Thoracic aorta (tissue), 2 donors: ENCODE results near the gene EVC. TPM values are rescaled to one million over a fixed set of nuclear protein-coding genes. Genes with fewer than 3 reads are reported as not detected.
"Not testable (repeated sequence)": the region's sequence is repeated elsewhere in the genome, so short reads cannot be mapped to it uniquely, and the experiment has no call there.

ENCODE experiments used
- ATAC-seq: fragments of 150-250 bp; one replicate; pipeline ENCODE4 v1.8.0; 2017; ENCODE audit warnings: low read depth; ENCODE audit not compliant: insufficient number of reproducible peaks, low FRiP score
- DNase-seq: peaks from one replicate; pipeline ENCODE4 v3.0.0-alpha.2; 2020; ENCODE audit warnings: low spot score
- H3K27ac ChIP-seq, 2 donors: fragments of 200-600 bp; sonication (generic); 1 replicate in 1 of 2; 2 replicates in 1 of 2; pipeline ENCODE4 v1.5.1; 2016; ENCODE audit warnings: mild to moderate bottlenecking in 2 of 2, moderate library complexity in 2 of 2
- H3K27me3 ChIP-seq: fragments of 200-600 bp; sonication (generic); replicated peaks from 2 replicates; pipeline ENCODE4 v1.6.0; 2016; ENCODE audit warnings: mild to moderate bottlenecking; ENCODE audit not compliant: insufficient read depth
- H3K36me3 ChIP-seq: fragments of 200-600 bp; sonication (generic); one replicate; pipeline ENCODE4 v1.5.1; 2016
- H3K4me1 ChIP-seq, 2 donors: fragments of 200-600 bp; sonication (generic); 1 replicate in 1 of 2; 2 replicates in 1 of 2; pipeline versions ENCODE4 v1.5.1 to v1.6.0; 2016; ENCODE audit warnings: low read depth in 2 of 2, mild to moderate bottlenecking in 1 of 2; ENCODE audit not compliant: control insufficient read depth in 1 of 2
- H3K4me3 ChIP-seq: fragments of 200-600 bp; sonication (generic); 2 replicates; pipeline ENCODE4 v1.5.1; 2016; ENCODE audit warnings: mild to moderate bottlenecking
- H3K9me3 ChIP-seq: fragments of 200-600 bp; sonication (generic); 2 replicates; pipeline ENCODE4 v1.5.1; 2016
- total RNA-seq, 2 donors: library from RNA; depleted of rRNA; stranded (reverse); fragments of >200 nt; gene quantifications; one replicate each; pipeline versions ENCODE4 v1.1.0 to v1.2.3, GENCODE V29; 2016
- TF ChIP-seq, protein P1 (sequence below): fragments of 200-600 bp; sonication (generic); IDR thresholded peaks from one replicate; pipeline ENCODE4 v1.5.1; 2019; ENCODE audit warnings: antibody characterized with exemption

The EVC gene
- total RNA-seq, 2 donors from 2014 or later, result 65.1 to 88.5 TPM

DNA sequence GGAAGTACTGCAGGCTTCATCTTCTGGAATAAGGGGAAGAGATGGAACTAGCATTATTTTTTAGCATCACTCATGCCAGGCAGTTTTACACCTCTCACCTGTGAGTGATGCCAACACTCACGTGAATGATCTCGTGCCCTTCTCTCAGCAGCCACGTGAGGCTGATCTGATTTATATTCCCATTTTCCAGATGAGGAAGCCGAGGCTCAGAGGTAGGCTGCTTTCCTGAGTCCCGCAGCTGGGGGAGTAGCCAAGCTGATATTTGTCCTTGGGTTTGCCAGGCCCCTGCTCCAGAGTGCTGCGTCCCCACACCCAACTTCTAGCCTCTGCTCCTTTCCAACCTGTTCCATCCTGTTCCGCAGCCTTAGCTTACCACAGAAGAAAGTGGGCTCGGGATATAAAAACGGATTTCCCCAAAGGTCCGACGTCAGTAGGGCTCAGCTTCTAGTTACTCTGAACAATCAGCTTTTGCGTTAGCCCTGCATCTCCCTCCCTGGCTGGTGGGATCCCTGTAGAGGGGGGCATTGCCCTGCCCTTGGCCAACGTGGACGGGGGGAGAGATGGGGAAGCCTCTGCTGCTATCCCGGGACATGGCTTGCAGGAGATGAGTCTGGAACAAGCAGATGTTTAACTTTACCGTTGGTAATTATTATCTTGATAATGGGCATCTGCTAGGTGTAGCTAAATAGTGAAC lies 9.3 kb downstream of the EVC start:
- DNase-seq (no peak), ATAC-seq (no peak)
- Histone ChIP-seq H3K27me3 (no peaks in the 10 kb centered on the region), H3K4me3 (no peak overlapping the region), H3K27ac (no peak overlapping the region), H3K4me1 (no peaks in the 10 kb centered on the region), H3K9me3 (peaks cover 1% of the 10 kb centered on the region), H3K36me3 (peaks cover 6% of the 10 kb centered on the region)
- TF ChIP-seq, protein P1, sequence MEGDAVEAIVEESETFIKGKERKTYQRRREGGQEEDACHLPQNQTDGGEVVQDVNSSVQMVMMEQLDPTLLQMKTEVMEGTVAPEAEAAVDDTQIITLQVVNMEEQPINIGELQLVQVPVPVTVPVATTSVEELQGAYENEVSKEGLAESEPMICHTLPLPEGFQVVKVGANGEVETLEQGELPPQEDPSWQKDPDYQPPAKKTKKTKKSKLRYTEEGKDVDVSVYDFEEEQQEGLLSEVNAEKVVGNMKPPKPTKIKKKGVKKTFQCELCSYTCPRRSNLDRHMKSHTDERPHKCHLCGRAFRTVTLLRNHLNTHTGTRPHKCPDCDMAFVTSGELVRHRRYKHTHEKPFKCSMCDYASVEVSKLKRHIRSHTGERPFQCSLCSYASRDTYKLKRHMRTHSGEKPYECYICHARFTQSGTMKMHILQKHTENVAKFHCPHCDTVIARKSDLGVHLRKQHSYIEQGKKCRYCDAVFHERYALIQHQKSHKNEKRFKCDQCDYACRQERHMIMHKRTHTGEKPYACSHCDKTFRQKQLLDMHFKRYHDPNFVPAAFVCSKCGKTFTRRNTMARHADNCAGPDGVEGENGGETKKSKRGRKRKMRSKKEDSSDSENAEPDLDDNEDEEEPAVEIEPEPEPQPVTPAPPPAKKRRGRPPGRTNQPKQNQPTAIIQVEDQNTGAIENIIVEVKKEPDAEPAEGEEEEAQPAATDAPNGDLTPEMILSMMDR, result no peak

DNA sequence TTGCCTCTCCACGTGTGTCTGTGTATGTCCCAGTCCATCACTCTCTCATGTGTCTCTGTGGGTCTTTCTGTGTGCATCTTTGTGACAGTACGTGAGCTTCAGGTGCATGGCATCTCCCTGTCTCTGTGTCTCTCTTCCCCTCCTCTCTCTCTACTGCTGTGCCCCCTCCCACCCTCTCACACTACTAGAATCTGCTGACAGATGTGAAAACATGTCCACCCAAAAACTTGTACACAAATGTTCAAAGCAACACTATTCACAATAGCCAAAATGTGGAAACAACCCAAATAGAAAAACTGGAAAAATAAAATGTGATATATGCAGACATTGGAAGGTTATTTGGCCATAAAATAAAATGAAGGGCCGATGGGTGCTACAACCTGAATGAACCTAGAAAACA lies 10.0 kb downstream of the EVC start:
- H3K27ac ChIP-seq, result no peak overlapping the region
- no peak for DNase-seq

DNA sequence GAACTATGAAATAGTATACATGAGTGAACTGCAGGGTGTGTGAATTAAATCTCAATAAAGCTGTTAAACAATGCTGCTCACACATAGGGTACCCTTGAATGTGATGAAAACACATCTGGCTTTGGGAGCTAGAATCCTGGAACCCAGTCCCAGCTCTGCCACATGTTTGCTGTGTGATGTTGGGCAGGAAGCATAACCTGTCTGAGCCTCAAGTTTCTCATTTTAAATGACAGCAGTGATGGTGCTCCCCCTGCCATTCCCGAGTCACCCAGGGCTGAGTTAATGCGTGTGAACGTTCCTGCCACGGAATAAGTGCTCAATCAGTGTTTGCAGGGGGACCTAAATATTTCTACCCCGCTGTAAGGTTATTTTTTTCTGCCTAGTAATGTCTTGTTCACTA lies 10.9 kb downstream of the EVC start:
- no peak overlapping the region for H3K27ac ChIP-seq
- no peak for ATAC-seq
- H3K36me3 ChIP-seq, result peaks cover 11% of the 10 kb centered on the region

More for the DNA sequence above, 10.0 kb downstream of the EVC start:
- Histone ChIP-seq H3K4me1 (no peaks in the 10 kb centered on the region), H3K36me3 (peaks cover 9% of the 10 kb centered on the region), H3K27me3 (no peaks in the 10 kb centered on the region), H3K9me3 (no peaks in the 10 kb centered on the region), H3K4me3 (no peak overlapping the region)
- TF ChIP-seq, protein P1, result no peak
- no peak for ATAC-seq

DNA sequence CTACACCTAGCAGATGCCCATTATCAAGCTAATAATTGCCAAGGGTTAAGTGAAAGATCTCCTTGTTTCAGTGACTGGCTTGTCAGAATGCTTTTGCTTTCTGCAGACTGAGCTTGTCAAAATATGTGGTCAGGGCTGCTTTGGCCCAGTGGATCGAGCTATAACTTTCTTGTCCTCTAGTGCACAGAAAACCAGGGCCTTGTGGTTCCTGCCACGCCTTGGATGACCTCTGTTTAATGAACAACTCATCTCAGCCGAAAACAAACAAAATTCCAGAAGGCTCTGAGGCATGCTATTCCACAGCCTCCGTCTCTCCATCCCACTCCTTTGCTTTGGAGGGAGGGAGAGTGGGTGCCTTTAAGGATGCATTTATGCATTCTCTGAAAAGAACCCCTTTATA lies 11.3 kb downstream of the EVC start:
- DNase-seq (no peak), ATAC-seq (no peak)
- no peak overlapping the region for H3K27ac ChIP-seq
- no peaks in the 10 kb centered on the region for H3K4me1 ChIP-seq
- H3K9me3 ChIP-seq, result no peaks in the 10 kb centered on the region
- no peaks in the 10 kb centered on the region for H3K27me3 ChIP-seq
- peaks cover 11% of the 10 kb centered on the region for H3K36me3 ChIP-seq
- TF ChIP-seq, protein P1, result no peak
- no peak overlapping the region for H3K4me3 ChIP-seq

More for the DNA sequence above, 10.9 kb downstream of the EVC start:
- TF ChIP-seq, protein P1, result no peak
- Histone ChIP-seq H3K4me3 (no peak overlapping the region), H3K4me1 (no peaks in the 10 kb centered on the region), H3K27me3 (no peaks in the 10 kb centered on the region), H3K9me3 (no peaks in the 10 kb centered on the region)
- DNase-seq, result no peak

DNA sequence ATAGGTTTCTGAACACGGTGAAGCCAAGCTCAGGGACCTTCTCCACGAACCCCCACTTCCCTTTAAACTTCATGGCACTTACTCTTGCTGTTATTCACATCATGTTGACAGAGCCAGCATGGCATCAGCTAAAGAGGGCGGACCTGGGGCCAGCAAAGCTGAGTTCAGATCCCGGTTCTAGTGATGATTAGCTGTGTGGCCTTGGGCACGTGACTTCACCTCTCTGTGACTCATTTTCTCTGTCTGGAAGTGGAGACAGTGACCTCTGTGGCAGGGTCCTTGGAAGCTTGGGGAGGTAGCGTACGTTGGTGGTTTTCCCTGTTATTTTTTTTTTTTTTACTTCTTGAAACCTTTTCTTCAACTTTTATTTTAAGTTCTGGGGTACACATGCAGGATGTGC lies 13.4 kb downstream of the EVC start:
- Histone ChIP-seq H3K27me3 (no peaks in the 10 kb centered on the region), H3K9me3 (no peaks in the 10 kb centered on the region), H3K4me1 (peaks cover 7 to 8% of the 10 kb centered on the region in 2 donors), H3K36me3 (peaks cover 11% of the 10 kb centered on the region), H3K27ac (no peak overlapping the region), H3K4me3 (no peak overlapping the region)
- DNase-seq (no peak), ATAC-seq (no peak)
- TF ChIP-seq, protein P1, result no peak

DNA sequence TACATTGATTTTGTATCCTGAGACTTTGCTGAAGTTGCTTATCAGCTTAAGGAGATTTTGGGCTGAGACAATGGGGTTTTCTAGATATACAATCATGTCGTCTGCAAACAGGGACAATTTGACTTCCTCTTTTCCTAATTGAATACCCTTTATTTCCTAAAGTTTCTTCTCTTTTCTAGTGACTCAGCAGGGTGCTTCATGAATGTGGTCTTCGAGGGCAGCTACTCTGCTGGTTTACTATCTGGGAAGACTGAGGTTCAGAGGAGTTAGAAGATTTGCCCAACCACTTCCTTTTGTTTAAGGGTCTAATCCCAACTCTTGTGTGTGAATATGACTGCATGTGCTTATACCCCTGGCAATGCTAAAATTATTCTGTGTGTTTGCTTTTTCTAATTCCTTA lies 17.4 kb downstream of the EVC start:
- H3K4me3 ChIP-seq, DNase-seq, H3K9me3 ChIP-seq, ATAC-seq, H3K27me3 ChIP-seq: not testable (repeated sequence)
- peaks cover 14% of the 10 kb centered on the region for H3K36me3 ChIP-seq
- peaks cover 14 to 30% of the 10 kb centered on the region in 2 donors for H3K4me1 ChIP-seq
- H3K27ac ChIP-seq, result peak overlapping the region; percentile 77 to 87
